Neural cell (in vitro differentiated cells): ENCODE measurements around the gene PANK4. TPM values are rescaled to one million over a fixed set of nuclear protein-coding genes. Genes with fewer than 3 reads are reported as not detected.

Experiments
- H2AFZ ChIP-seq: fragments of 200-600, 300-800 bp; sonication (generic), shearing (Covaris generic); 2 replicates; pipeline ENCODE4 v1.6.0; 2014; ENCODE audit warnings: low read depth, mild to moderate bottlenecking, antibody characterized with exemption, low read length, moderate library complexity
- H3F3A ChIP-seq: fragments of 200-600 bp; shearing (Covaris generic); 2 replicates; pipeline ENCODE4 v1.6.1; 2016; ENCODE audit warnings: mild to moderate bottlenecking, moderate library complexity, mixed read lengths, antibody characterized with exemption, low read length; ENCODE audit not compliant: insufficient read depth, poor library complexity, severe bottlenecking
- H3K27ac ChIP-seq: fragments of 200-600, 300-800 bp; sonication (generic), shearing (Covaris generic); 2 replicates; pipeline ENCODE4 v1.5.1; 2014; ENCODE audit warnings: mild to moderate bottlenecking, low read length, moderate library complexity
- H3K27me3 ChIP-seq: fragments of 300-800, 200-600 bp; sonication (generic), shearing (Covaris generic); 2 replicates; pipeline ENCODE4 v1.6.0; 2014; ENCODE audit warnings: mild to moderate bottlenecking, low read depth, low read length, moderate library complexity; ENCODE audit not compliant: insufficient read depth
- H3K36me3 ChIP-seq: fragments of 300-800, 200-600 bp; sonication (generic), shearing (Covaris generic); 2 replicates; pipeline ENCODE4 v1.5.1; 2014; ENCODE audit warnings: mild to moderate bottlenecking, antibody characterized with exemption, low read length, moderate library complexity; ENCODE audit not compliant: insufficient read depth
- H3K4me2 ChIP-seq: fragments of 300-800, 200-600 bp; sonication (generic), shearing (Covaris generic); 2 replicates; pipeline ENCODE4 v1.6.0; 2014; ENCODE audit warnings: mild to moderate bottlenecking, low read length
- H3K4me3 ChIP-seq: fragments of 300-800, 200-600 bp; sonication (generic), shearing (Covaris generic); 2 replicates; pipeline ENCODE4 v1.5.1; 2014; ENCODE audit warnings: mild to moderate bottlenecking, low read length, moderate library complexity
- H3K79me2 ChIP-seq: fragments of 200-600 bp; shearing (Covaris generic); replicated peaks from 2 replicates; pipeline ENCODE4 v1.6.0; 2014; ENCODE audit warnings: mild to moderate bottlenecking, low read length, moderate library complexity; ENCODE audit not compliant: insufficient read depth
- H3K9ac ChIP-seq: fragments of 300-800, 200-600 bp; sonication (generic), shearing (Covaris generic); 2 replicates; pipeline ENCODE4 v1.6.1; 2016; ENCODE audit warnings: mild to moderate bottlenecking, low read length, mixed read lengths
- H3K9me2 ChIP-seq: fragments of 200-600 bp; shearing (Covaris generic); 2 replicates; pipeline ENCODE4 v1.6.1; 2016; ENCODE audit warnings: mild to moderate bottlenecking, low read length, mixed read lengths; ENCODE audit not compliant: insufficient read depth
- H3K9me3 ChIP-seq: fragments of 200-600, 300-800 bp; sonication (generic), shearing (Covaris generic); 2 replicates; pipeline ENCODE4 v1.6.1; 2016; ENCODE audit warnings: mild to moderate bottlenecking, mixed run types, low read length, moderate library complexity, mixed read lengths
- H4K20me1 ChIP-seq: fragments of 200-600 bp; shearing (Covaris generic); 2 replicates; pipeline ENCODE4 v1.6.1; 2016; ENCODE audit warnings: mild to moderate bottlenecking, mixed run types; ENCODE audit not compliant: insufficient read depth
- EP300 ChIP-seq: fragments of 450-650 bp; conservative IDR thresholded peaks from 2 replicates; pipeline ENCODE4 v1.6.1; 2014; ENCODE audit warnings: antibody characterized with exemption, mild to moderate bottlenecking, moderate library complexity; ENCODE audit not compliant: poor library complexity, severe bottlenecking
- EZH2 ChIP-seq: fragments of 200-600, 300-800 bp; shearing (Covaris generic), sonication (generic); IDR thresholded peaks from 2 replicates; pipeline ENCODE4 v1.6.1; 2014; ENCODE audit warnings: antibody characterized with exemption, low read length, borderline replicate concordance, mild to moderate bottlenecking; ENCODE audit not compliant: insufficient read depth, poor library complexity, severe bottlenecking
- MXI1 ChIP-seq: fragments of 450-650 bp; conservative IDR thresholded peaks from 2 replicates; pipeline ENCODE4 v1.6.1; 2014; ENCODE audit warnings: antibody characterized with exemption, mild to moderate bottlenecking; ENCODE audit not compliant: poor library complexity, severe bottlenecking
- POLR2AphosphoS5 ChIP-seq: IDR thresholded peaks from 2 replicates; pipeline ENCODE4 v1.6.1; 2012
- RAD21 ChIP-seq: fragments of 450-650 bp; conservative IDR thresholded peaks from 2 replicates; pipeline ENCODE4 v1.6.1; 2014; ENCODE audit warnings: antibody characterized with exemption, mild to moderate bottlenecking, moderate library complexity
- REST ChIP-seq: IDR thresholded peaks from 2 replicates; pipeline ENCODE4 v1.6.1; 2012; ENCODE audit warnings: borderline replicate concordance
- SMC3 ChIP-seq: fragments of 450-650 bp; conservative IDR thresholded peaks from 2 replicates; pipeline ENCODE4 v1.6.1; 2014; ENCODE audit warnings: antibody characterized with exemption, mild to moderate bottlenecking, moderate library complexity; ENCODE audit not compliant: poor library complexity
- TAF1 ChIP-seq: IDR thresholded peaks from 2 replicates; pipeline ENCODE4 v1.6.1; 2012; ENCODE audit warnings: low read depth
- polyA plus RNA-seq: library from polyadenylated mRNA; depleted of rRNA; stranded (reverse); fragments of >200 nt; gene quantifications from 2 replicates; pipeline ENCODE4 v1.2.3, GENCODE V29; 2014
- TF ChIP-seq, protein P1 (sequence below): fragments of 450-650 bp; IDR thresholded peaks from 2 replicates; pipeline ENCODE4 v1.5.1; 2014; ENCODE audit warnings: antibody characterized with exemption, mild to moderate bottlenecking, moderate library complexity; ENCODE audit not compliant: poor library complexity, severe bottlenecking

Gene PANK4
- polyA plus RNA-seq, 1 donor from 2014 or later = 37.9 TPM

DNA sequence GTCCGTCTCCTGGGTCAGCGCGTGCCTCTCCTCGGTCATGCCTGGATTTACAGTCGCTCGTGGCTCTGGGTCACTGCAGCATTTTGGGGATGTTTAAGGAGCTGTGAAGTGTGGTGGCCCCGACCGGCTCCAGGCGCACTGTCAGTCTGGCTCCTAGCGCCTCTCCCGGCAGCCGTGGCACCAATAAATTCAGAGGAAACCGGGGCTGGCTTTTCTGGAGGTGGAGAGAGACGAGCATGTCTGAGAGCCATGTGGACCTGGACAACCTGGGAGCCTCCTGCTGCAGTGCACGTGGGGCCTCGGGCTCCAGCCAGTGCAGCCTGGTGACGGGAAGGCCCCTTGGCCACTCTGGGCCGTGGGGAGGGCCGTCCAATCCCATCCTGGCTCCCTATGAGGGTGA lies 33.2 kb downstream of the PANK4 start:
- Histone ChIP-seq H3K9me2 (no peaks in the 10 kb centered on the region), H3K4me3 (no peak overlapping the region), H3K9me3 (no peaks in the 10 kb centered on the region), H2AFZ (no peak overlapping the region), H3K4me2 (no peak overlapping the region), H3K27ac (no peak overlapping the region), H3K9ac (no peak overlapping the region), H4K20me1 (no peaks in the 10 kb centered on the region), H3F3A (no peaks in the 10 kb centered on the region), H3K27me3 (no peaks in the 10 kb centered on the region), H3K79me2 (no peaks in the 10 kb centered on the region), H3K36me3 (no peaks in the 10 kb centered on the region)
- no peak for TF ChIP-seq EZH2
- no peak for TF ChIP-seq MXI1
- TF ChIP-seq POLR2AphosphoS5 = no peak
- no peak for TF ChIP-seq EP300
- no peak for TF ChIP-seq SMC3
- TF ChIP-seq, protein P1, sequence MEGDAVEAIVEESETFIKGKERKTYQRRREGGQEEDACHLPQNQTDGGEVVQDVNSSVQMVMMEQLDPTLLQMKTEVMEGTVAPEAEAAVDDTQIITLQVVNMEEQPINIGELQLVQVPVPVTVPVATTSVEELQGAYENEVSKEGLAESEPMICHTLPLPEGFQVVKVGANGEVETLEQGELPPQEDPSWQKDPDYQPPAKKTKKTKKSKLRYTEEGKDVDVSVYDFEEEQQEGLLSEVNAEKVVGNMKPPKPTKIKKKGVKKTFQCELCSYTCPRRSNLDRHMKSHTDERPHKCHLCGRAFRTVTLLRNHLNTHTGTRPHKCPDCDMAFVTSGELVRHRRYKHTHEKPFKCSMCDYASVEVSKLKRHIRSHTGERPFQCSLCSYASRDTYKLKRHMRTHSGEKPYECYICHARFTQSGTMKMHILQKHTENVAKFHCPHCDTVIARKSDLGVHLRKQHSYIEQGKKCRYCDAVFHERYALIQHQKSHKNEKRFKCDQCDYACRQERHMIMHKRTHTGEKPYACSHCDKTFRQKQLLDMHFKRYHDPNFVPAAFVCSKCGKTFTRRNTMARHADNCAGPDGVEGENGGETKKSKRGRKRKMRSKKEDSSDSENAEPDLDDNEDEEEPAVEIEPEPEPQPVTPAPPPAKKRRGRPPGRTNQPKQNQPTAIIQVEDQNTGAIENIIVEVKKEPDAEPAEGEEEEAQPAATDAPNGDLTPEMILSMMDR = no peak
- no peak for TF ChIP-seq REST
- no peak for TF ChIP-seq TAF1
- TF ChIP-seq RAD21 = no peak

DNA sequence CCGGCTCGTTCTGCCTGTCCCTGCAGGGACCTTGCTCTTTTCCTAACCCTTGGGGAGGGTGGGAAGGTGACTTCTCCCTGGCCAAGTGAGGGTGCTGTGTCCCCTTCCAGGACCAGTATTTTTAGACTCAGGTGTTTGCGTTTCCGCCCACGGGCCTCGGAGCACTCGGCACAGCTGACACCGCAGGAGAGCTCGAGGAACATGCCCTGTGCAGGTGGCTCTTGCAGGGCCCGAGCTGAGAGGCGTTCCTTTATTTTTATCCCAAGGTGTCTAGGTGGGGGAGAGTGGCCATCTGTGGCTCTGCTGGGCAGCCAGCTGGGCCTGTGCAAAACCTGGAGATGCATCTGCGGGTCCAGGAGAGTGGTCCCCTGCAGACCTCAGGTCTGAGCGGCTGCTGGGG lies 34.3 kb downstream of the PANK4 start:
- Histone ChIP-seq H3K4me2 (no peak overlapping the region), H3K79me2 (no peaks in the 10 kb centered on the region), H3K36me3 (no peaks in the 10 kb centered on the region), H3K9me2 (no peaks in the 10 kb centered on the region), H4K20me1 (no peaks in the 10 kb centered on the region), H3K4me3 (no peak overlapping the region), H3F3A (no peaks in the 10 kb centered on the region), H2AFZ (no peak overlapping the region), H3K27me3 (no peaks in the 10 kb centered on the region), H3K9ac (no peak overlapping the region), H3K27ac (no peak overlapping the region), H3K9me3 (no peaks in the 10 kb centered on the region)
- no peak for TF ChIP-seq EZH2
- TF ChIP-seq TAF1 = no peak
- no peak for TF ChIP-seq RAD21
- no peak for TF ChIP-seq MXI1
- no peak for TF ChIP-seq SMC3
- TF ChIP-seq POLR2AphosphoS5 = no peak
- TF ChIP-seq, protein P1 = no peak
